ENCODE measurements around the gene SCLT1. TPM values are rescaled to one million over a fixed set of nuclear protein-coding genes. Genes with fewer than 3 reads are reported as not detected.

SCLT1 gene
- total RNA-seq, 1 donor from 2014 or later: 14.4 TPM

DNA sequence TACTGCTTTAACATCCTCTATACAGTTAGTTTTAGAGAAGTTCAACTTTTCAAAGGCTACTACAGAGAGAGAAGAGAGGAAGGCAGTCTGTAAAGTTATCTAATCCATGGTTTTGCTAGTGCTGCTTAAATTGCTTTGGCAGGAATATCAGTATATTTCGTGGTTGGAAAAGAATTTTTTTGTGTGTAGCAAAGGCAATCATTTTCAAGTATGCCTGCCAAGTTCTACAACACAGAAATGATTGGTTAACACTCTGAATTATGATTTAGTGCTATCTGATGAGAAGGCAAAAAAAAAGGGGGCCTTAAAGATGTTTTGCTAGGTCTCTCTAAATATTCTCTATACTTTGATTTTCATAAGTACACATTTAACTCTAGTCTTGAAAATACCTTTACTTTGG, 150.7 kb downstream of the SCLT1 start:
- Histone ChIP-seq H3K4me1 (no peaks in the 10 kb centered on the region), H3K36me3 (peaks cover 5% of the 10 kb centered on the region)
- no peak for ATAC-seq

GRCh38 chr4:128940971-128941370, 152.4 kb downstream of the SCLT1 start:
- Histone ChIP-seq H3K36me3 (no peaks in the 10 kb centered on the region), H3K27ac (no peak overlapping the region), H3K9me3 (no peaks in the 10 kb centered on the region), H3K4me3 (no peak overlapping the region), H3K4me1 (no peaks in the 10 kb centered on the region), H3K27me3 (no peaks in the 10 kb centered on the region)
- TF ChIP-seq, protein P1, sequence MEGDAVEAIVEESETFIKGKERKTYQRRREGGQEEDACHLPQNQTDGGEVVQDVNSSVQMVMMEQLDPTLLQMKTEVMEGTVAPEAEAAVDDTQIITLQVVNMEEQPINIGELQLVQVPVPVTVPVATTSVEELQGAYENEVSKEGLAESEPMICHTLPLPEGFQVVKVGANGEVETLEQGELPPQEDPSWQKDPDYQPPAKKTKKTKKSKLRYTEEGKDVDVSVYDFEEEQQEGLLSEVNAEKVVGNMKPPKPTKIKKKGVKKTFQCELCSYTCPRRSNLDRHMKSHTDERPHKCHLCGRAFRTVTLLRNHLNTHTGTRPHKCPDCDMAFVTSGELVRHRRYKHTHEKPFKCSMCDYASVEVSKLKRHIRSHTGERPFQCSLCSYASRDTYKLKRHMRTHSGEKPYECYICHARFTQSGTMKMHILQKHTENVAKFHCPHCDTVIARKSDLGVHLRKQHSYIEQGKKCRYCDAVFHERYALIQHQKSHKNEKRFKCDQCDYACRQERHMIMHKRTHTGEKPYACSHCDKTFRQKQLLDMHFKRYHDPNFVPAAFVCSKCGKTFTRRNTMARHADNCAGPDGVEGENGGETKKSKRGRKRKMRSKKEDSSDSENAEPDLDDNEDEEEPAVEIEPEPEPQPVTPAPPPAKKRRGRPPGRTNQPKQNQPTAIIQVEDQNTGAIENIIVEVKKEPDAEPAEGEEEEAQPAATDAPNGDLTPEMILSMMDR (IDR thresholded peaks at IDR 0.05): no peak
- ATAC-seq (no peak), DNase-seq (no peak)
- intact Hi-C loops (cut with DNase I): no loop called here

More for the DNA sequence above, 150.7 kb downstream of the SCLT1 start:
- H3K27ac ChIP-seq: no peak overlapping the region
- TF ChIP-seq, protein P1 (IDR thresholded peaks at IDR 0.05): no peak
- intact Hi-C loops (cut with DNase I): no loop called here
- no peak for DNase-seq
- H3K9me3 ChIP-seq: no peaks in the 10 kb centered on the region
- H3K4me3 ChIP-seq: no peak overlapping the region
- H3K27me3 ChIP-seq: no peaks in the 10 kb centered on the region

DNA sequence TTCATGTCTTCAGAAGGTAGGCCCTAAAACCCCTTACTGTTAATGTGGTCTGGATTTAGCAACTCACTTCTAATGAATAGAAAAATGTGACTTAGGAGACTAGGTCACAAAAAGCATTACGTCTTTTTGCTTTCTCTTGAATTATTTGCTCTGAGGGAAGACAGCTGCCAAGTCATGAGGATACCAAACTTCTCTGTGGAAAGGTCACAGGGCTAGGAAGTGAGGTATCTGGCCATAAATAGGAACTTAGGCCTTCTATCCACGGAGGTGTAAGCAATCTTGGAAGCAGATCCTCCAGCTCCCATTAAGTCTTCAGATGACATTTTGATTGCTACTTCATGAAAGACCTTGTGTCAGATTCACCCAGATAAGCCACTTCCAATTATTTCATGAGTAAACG, 163.3 kb downstream of the SCLT1 start:
- Histone ChIP-seq H3K9me3 (no peaks in the 10 kb centered on the region), H3K4me3 (no peak overlapping the region), H3K27me3 (no peaks in the 10 kb centered on the region), H3K27ac (no peak overlapping the region), H3K4me1 (no peaks in the 10 kb centered on the region), H3K36me3 (no peaks in the 10 kb centered on the region)
- no peak for DNase-seq
- TF ChIP-seq, protein P1 (IDR thresholded peaks at IDR 0.05): no peak
- intact Hi-C loops (cut with DNase I): no loop called here
- no peak for ATAC-seq

GRCh38 chr4:128924951-128925350, 168.4 kb downstream of the SCLT1 start:
- TF ChIP-seq, protein P1 (IDR thresholded peaks at IDR 0.05): no peak
- no peaks in the 10 kb centered on the region for H3K4me1 ChIP-seq
- intact Hi-C loops (cut with DNase I): no loop called here
- no peak overlapping the region for H3K4me3 ChIP-seq
- no peaks in the 10 kb centered on the region for H3K27me3 ChIP-seq
- ATAC-seq: no peak
- no peak overlapping the region for H3K27ac ChIP-seq
- no peaks in the 10 kb centered on the region for H3K36me3 ChIP-seq
- DNase-seq: no peak
- no peaks in the 10 kb centered on the region for H3K9me3 ChIP-seq

DNA sequence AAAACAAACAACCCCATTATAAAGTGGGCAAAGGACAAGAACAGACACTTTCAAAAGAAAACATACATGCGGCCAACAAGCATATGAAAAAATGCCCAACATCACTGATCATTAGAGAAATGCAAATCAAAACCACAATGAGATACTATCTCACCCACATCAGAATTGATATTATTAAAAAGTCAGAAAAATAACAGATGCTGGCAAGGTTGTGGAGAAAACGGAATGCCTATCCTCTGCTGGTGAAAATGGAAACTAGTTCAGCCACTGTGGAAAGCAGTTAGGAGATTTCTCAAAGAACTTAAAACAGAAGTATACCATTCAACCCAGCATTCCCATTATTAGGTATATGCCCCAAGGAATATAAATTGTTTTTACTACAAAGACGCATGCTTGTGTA, 171.4 kb downstream of the SCLT1 start:
- H3K27ac ChIP-seq: no peak overlapping the region
- DNase-seq (no peak), ATAC-seq (no peak)
- H3K36me3 ChIP-seq: no peaks in the 10 kb centered on the region
- intact Hi-C loops (cut with DNase I): no loop called here
- no peaks in the 10 kb centered on the region for H3K27me3 ChIP-seq
- TF ChIP-seq, protein P1 (IDR thresholded peaks at IDR 0.05): no peak
- no peaks in the 10 kb centered on the region for H3K4me1 ChIP-seq
- H3K4me3 ChIP-seq: no peak overlapping the region
- no peaks in the 10 kb centered on the region for H3K9me3 ChIP-seq

DNA sequence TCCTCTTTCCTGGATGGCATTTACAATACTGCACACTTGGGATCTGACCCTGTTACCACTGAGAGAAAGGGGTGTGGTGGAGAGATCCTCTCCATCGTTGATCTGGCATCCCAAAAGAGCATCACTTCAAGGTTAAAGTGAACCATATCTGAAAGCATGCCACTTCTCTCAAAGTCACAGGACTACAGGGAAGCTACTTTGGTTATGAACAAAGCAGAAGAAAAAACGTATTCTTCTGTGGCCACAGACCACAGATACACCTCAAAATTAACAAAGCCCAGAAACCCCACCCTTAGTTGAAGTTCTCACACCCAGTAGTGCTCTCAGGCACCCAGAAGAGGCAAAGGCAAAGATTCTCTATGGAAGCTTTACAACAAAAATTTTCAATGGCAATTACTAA, 175.6 kb downstream of the SCLT1 start:
- intact Hi-C loops (cut with DNase I): no loop called here
- no peak overlapping the region for H3K27ac ChIP-seq
- no peaks in the 10 kb centered on the region for H3K27me3 ChIP-seq
- no peaks in the 10 kb centered on the region for H3K36me3 ChIP-seq
- no peak overlapping the region for H3K4me3 ChIP-seq
- ATAC-seq (peak; percentile 7), DNase-seq (no peak)
- no peaks in the 10 kb centered on the region for H3K4me1 ChIP-seq
- H3K9me3 ChIP-seq: no peaks in the 10 kb centered on the region
- TF ChIP-seq, protein P1 (IDR thresholded peaks at IDR 0.05): no peak
